T-helper 2 cell (primary cell): Measurements from ENCODE around the gene POLR1B.
"Not testable (repeated sequence)": the region's sequence is repeated elsewhere in the genome, so short reads cannot be mapped to it uniquely, and the experiment has no call there.

Experiments
- DNase-seq, 5 experiments: peaks; one replicate each; pipeline versions ENCODE4 v3.0.0 to v3.0.0-alpha.2; 2012 to 2022

Gene POLR1B

GRCh38 chr2:112604952-112605351 is 62.7 kb downstream of the POLR1B start:
- no peak for DNase-seq

DNA sequence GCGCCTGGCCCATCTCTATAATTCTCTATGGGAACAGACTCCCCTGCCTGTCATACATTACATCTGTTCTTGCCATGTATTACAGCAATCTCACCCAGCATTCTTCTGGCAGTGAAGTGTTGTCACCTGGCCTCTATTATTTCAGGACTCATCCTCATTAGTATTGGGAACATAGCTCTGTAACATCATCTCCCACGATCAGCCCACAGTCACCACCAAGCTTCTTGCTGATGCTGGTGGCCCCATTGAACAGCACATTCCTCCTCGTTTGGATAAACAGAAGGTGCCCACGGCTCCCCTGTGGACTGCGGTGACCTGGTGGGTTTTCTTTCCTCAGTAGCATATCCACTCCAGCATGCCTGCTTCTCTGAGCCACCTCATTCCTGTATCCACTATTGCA is 63.7 kb downstream of the POLR1B start:
- DNase-seq = no peak

GRCh38 chr2:112606547-112606946 is 64.3 kb downstream of the POLR1B start:
- no peak for DNase-seq

GRCh38 chr2:112607680-112608438 is 65.6 kb downstream of the POLR1B start:
- DNase-seq = no peak

GRCh38 chr2:112609320-112609719 is 67.1 kb downstream of the POLR1B start:
- DNase-seq = not testable (repeated sequence)

- not testable (repeated sequence) for DNase-seq
Measured at GRCh38 chr2:112612283-112612682, 70.0 kb downstream of the POLR1B start.

- DNase-seq = no peak
Measured at GRCh38 chr2:112614201-112614840, 72.1 kb downstream of the POLR1B start.

- DNase-seq = no peak
Measured at GRCh38 chr2:112615051-112615450, 72.8 kb downstream of the POLR1B start.

DNA sequence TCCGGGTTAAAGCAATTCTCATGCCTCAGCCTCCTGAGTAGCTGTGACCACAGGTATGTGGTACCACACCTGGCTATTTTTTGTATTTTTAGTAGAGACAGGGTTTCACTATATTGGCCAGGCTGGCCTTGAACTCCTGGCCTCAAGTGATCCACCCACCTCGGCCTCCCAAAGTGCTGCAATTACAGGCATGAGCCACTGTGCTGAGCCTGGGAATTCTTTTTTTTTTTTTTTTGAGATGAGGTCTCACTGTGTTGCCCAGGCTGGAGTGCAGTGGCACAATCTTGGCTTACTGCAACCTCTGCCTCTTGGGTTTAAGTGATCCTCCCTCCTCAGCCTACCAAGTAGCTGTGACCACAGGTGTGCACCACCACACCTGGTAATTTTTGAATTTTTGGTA is 73.5 kb downstream of the POLR1B start:
- not testable (repeated sequence) for DNase-seq

- DNase-seq = no peak
Measured at GRCh38 chr2:112618383-112618782, 76.1 kb downstream of the POLR1B start.

DNA sequence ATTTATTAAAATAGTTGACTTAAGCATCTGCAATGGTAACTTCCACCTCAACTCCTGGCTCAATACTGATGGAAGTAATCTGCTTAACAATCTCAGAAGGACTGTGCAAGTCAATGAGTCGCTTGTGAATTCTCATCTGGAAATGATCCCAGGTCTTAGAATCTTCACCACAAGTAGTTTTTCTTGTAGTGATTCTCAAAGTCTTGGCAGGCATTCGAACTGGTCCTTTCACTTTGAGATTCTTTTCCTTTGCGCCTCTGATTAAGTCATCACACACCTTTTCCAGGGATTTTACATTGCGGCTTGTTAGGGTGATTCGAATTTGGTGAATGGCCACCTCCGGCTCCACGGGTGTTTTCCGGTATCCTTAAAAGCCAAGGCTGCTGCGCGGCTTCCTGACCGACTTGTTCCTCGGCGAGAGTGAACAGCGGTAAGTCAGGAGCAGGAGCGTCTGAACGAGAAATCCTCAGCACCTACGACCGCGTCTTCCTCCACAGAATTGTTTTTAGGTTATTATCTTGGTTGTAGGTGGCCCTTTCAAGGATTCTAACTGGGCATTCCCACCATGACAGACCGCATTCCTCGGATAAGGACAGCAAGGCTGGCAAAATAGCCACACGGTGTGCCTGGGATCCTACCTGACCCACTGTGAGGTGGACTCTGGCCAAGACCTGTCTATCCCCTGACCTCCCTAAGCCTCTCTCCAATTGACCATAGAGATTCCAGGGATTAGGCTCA is 79.7 kb downstream of the POLR1B start:
- no peak for DNase-seq

DNA sequence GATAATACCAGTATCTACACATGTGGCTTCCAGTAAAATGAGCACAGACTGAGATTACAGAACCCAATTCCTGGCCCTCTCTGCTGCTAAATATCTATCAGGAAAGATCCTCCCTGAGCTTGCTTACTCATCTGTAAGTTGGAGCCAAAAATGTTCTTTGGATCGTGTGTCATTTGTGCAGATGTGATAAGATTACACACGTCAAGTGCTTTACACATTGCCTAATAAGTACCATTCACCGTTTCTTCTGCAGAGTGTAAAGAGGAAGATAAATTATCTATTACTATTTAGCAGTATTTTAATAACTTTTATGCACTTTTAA is 80.2 kb downstream of the POLR1B start:
- DNase-seq = no peak

- peak in 4 of 5 experiments; percentile 29 to 88 (median 55) for DNase-seq
Measured at GRCh38 chr2:112623913-112624777, 81.9 kb downstream of the POLR1B start.

DNA sequence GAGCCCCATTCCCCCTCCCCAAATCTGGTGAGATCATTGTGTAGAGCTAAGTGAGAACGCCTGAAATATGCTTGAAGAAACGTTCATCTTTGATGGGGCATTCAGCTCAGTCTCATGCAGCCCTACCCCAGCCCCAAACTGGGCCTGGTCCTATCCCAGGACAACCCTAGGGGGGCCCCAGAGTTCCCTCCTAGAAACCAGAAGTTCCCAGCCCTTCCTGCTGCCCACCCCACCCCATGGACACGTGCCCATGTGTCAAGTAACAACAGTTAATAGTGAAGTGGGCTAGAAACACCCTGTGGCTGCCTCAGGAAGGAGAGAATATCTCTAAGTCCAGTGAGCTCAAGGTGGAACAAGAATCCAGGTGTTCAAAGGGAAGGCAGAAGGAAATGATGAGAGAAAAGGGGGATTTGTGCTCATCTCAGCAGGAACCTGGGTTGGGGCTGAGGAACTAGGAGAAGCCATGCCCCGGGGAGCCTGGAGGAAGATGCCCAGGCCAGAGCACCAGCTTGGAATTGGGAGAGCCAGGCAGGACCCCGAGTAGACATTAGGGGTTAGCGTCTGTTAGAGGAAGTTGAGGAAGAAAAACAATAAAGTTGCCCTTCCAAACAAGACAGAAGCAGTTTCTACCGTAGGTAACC is 83.3 kb downstream of the POLR1B start:
- DNase-seq = no peak

- DNase-seq = peak in 4 of 5 experiments; percentile 43 to 77 (median 49)
Measured at GRCh38 chr2:112626604-112627059, 84.4 kb downstream of the POLR1B start.
